Esophagus squamous epithelium (tissue), 4 donors: Measurements from ENCODE around the gene BIRC2.

Experiments used
- POLR2A ChIP-seq, 4 donors: fragments of 450-650 bp; IDR thresholded peaks; one replicate each; pipeline ENCODE4 v1.6.1; 2017; ENCODE audit warnings: antibody characterized with exemption in 4 of 4, mild to moderate bottlenecking in 4 of 4, moderate library complexity in 3 of 4
- TF ChIP-seq, protein P1 (sequence below), 6 experiments: fragments of 450-650 bp in 4 of 6; fragments of 200-600 bp in 2 of 6; sonication (generic) in 2 of 6; IDR thresholded peaks; one replicate each; pipeline ENCODE4 v1.5.1; 2016 to 2019; ENCODE audit warnings: antibody characterized with exemption in 6 of 6, mild to moderate bottlenecking in 4 of 6, moderate library complexity in 4 of 6

DNA sequence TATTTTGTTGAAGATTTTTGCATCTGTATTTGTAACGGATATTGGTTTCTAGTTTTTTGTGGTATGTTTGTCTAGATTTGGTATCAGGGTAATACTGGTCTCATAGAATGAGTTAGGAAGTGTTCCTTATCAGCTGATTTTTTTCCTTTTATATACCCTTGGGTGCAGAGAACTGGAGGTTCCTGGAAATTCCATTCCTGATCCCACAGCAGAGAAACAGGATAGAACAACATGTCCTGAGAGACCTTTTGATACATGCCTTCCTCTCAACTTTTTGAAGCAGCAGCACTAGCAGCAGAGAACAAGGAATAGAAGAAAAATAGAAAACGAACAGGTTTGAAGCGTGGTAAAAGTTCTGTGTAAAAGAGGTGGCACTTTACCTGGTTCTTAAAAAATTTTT is 36.8 kb downstream of the BIRC2 start:
- TF ChIP-seq, protein P1, sequence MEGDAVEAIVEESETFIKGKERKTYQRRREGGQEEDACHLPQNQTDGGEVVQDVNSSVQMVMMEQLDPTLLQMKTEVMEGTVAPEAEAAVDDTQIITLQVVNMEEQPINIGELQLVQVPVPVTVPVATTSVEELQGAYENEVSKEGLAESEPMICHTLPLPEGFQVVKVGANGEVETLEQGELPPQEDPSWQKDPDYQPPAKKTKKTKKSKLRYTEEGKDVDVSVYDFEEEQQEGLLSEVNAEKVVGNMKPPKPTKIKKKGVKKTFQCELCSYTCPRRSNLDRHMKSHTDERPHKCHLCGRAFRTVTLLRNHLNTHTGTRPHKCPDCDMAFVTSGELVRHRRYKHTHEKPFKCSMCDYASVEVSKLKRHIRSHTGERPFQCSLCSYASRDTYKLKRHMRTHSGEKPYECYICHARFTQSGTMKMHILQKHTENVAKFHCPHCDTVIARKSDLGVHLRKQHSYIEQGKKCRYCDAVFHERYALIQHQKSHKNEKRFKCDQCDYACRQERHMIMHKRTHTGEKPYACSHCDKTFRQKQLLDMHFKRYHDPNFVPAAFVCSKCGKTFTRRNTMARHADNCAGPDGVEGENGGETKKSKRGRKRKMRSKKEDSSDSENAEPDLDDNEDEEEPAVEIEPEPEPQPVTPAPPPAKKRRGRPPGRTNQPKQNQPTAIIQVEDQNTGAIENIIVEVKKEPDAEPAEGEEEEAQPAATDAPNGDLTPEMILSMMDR (IDR thresholded peaks at IDR 0.05), result no peak
- TF ChIP-seq POLR2A (IDR thresholded peaks at IDR 0.05), result no peak
